K562 (cell line): Measurements from ENCODE around the gene TMEM267. TPM values are rescaled to one million over a fixed set of nuclear protein-coding genes. Genes with fewer than 3 reads are reported as not detected.

Experiments used
- HMGN3 ChIP-seq: IDR thresholded peaks from 2 replicates; pipeline ENCODE4 v1.6.1; 2011; ENCODE audit warnings: borderline replicate concordance, low read depth, mild to moderate bottlenecking, mixed read lengths, low read length; ENCODE audit not compliant: insufficient read length; ENCODE audit errors: extremely low read depth
- JUN ChIP-seq, 2 experiments: sonication (generic) in 1 of 2; formaldehyde crosslinking in 1 of 2; IDR thresholded peaks; 2 replicates each; pipeline versions ENCODE4 v1.6.1 to v1.8.0; 2012 to 2022; ENCODE audit warnings: borderline replicate concordance in 2 of 2, mild to moderate bottlenecking in 2 of 2, improper control_type of control experiment in 1 of 2, low read depth in 1 of 2, low read length in 1 of 2, missing genetic modification reagents in 1 of 2
- KDM4B ChIP-seq, 2 experiments: fragments of 450-650 bp in 1 of 2; sonication (generic) in 1 of 2; IDR thresholded peaks; 2 replicates each; pipeline ENCODE4 v1.6.1; 2016 to 2017; ENCODE audit warnings: borderline replicate concordance in 2 of 2, antibody characterized with exemption in 1 of 2, low read depth in 1 of 2, mild to moderate bottlenecking in 1 of 2
- NR4A1 ChIP-seq, 2 experiments: fragments of 250-450 bp in 1 of 2; fragments of 450-650 bp in 1 of 2; sonication (Bioruptor Pico) in 1 of 2; IDR thresholded peaks; 2 replicates each; pipeline versions ENCODE4 v1.4.0 to v1.6.1; 2016 to 2020; ENCODE audit warnings: mild to moderate bottlenecking in 2 of 2, missing compliant biosample characterization in 1 of 2, missing genetic modification characterization in 1 of 2, moderate library complexity in 1 of 2
- ZBED1 ChIP-seq: IDR thresholded peaks from 2 replicates; pipeline ENCODE4 v1.6.1; 2014
- ZFPM2 ChIP-seq: fragments of 250-450 bp; sonication (Bioruptor Pico); IDR thresholded peaks from 2 replicates; pipeline ENCODE4 v1.5.1; 2022; ENCODE audit warnings: mild to moderate bottlenecking
- ZNF57 ChIP-seq: fragments of 450-650 bp; formaldehyde crosslinking; IDR thresholded peaks from 2 replicates; pipeline ENCODE4 v1.4.0; 2020; ENCODE audit warnings: mild to moderate bottlenecking, moderate library complexity
- polyA plus RNA-seq, 8 experiments: library from polyadenylated mRNA; depleted of rRNA in 4 of 8; stranded (reverse) in 5 of 8; unstranded in 3 of 8; fragments of >200 nt; fragmentation: Nextera tagmentation in 2 of 8; fragmentation: Illumina TruSeq in 1 of 8; extraction: Ambion mirVana in 2 of 8; extraction: Trizol in 1 of 8; gene quantifications; 2 replicates each; pipeline versions ENCODE4 v1.2.1 to v1.2.3, GENCODE V29; 2011 to 2014; ENCODE audit warnings: inconsistent platforms in 1 of 8, missing spikeins in 1 of 8
- total RNA-seq, 7 experiments: library from RNA; depleted of rRNA in 6 of 7; stranded (reverse); fragments of >200 nt in 6 of 7; fragmentation: Illumina TruSeq in 2 of 7; extraction: Trizol in 2 of 7; gene quantifications; 2 replicates each; pipeline versions ENCODE4 v1.2.1 to v1.2.3, GENCODE V29; 2011 to 2021; ENCODE audit warnings: low replicate concordance in 1 of 7
- TF ChIP-seq, protein P1 (sequence below), 2 experiments: fragments of 450-650 bp; conservative IDR thresholded peaks; 2 replicates each; pipeline ENCODE4 v1.6.1; 2017; ENCODE audit warnings: mild to moderate bottlenecking in 2 of 2, moderate library complexity in 2 of 2
- TF ChIP-seq, protein P2 (sequence below): fragments of 250-450 bp; sonication (Bioruptor Pico); IDR thresholded peaks from 2 replicates; pipeline ENCODE4 v1.8.0; 2021; ENCODE audit warnings: mild to moderate bottlenecking, moderate library complexity
- TF ChIP-seq, protein P3 (sequence below): fragments of 450-650 bp; formaldehyde crosslinking; IDR thresholded peaks from 2 replicates; pipeline ENCODE4 v1.4.0; 2020; ENCODE audit warnings: mild to moderate bottlenecking, mixed read lengths
- TF ChIP-seq, protein P4 (sequence below): fragments of 250-450 bp; sonication (Bioruptor Pico); IDR thresholded peaks from 2 replicates; pipeline ENCODE4 v1.8.0; 2022; ENCODE audit warnings: moderate library complexity, mild to moderate bottlenecking, inconsistent platforms
- TF ChIP-seq, protein P5 (sequence below): fragments of 450-650 bp; IDR thresholded peaks from 2 replicates; pipeline ENCODE4 v1.6.1; 2016; ENCODE audit warnings: borderline replicate concordance
- TF ChIP-seq, protein P6 (sequence below): fragments of 250-450 bp; sonication (Bioruptor Pico); IDR thresholded peaks from 2 replicates; pipeline ENCODE4 v1.5.0; 2021; ENCODE audit warnings: mild to moderate bottlenecking, borderline replicate concordance

The TMEM267 gene
- total and polyA plus RNA-seq, 9 of the 15 experiments (the other 6 are each of a cell fraction or from before 2014, with no cell fraction given), result 8.1 to 61.1 (median 17.8) TPM

DNA sequence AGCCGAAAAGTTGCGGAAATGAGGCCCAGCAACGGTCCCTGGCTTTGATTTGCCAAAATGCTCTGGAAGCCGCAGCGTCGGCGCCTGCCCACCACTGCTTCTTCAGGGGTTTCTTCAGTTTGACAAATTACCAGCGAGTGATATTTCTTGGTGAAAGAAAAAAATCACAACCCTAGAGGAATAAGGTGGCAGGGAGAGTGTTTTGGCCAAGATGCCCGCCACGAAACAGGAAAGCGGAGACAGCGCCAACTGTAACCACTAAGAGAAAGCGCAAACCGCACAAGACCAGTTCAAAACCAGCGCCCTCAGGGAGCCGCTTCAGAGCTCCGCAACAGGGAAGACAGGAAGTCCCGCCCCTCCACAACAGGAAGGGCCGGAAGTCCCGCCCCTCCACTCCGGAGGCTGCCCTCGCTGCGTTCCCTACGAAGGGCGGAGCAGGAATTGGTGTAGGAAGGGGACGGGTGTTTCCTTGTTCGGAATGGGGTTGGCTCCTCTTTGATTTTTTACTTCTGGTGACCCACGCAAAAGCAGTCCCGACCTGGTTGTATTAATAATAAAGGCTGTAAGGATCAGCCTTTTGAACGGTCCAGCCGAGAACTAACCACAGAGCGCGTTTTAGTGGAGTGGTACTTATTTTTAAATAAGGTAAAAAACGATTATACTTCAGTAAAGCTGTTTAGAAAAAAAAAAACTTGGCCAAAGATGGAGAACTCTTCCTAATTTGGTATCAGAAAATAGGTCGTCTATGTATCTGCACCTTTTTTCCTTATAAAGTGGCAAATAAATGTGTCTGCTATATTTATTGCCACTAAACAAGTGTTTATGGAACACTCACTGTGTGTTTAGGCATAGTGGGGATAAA, 31.4 kb upstream of the TMEM267 start, which contains the start of gene C5orf34 (continued):
- TF ChIP-seq, protein P1, sequence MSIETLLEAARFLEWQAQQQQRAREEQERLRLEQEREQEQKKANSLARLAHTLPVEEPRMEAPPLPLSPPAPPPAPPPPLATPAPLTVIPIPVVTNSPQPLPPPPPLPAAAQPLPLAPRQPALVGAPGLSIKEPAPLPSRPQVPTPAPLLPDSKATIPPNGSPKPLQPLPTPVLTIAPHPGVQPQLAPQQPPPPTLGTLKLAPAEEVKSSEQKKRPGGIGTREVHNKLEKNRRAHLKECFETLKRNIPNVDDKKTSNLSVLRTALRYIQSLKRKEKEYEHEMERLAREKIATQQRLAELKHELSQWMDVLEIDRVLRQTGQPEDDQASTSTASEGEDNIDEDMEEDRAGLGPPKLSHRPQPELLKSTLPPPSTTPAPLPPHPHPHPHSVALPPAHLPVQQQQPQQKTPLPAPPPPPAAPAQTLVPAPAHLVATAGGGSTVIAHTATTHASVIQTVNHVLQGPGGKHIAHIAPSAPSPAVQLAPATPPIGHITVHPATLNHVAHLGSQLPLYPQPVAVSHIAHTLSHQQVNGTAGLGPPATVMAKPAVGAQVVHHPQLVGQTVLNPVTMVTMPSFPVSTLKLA (conservative IDR thresholded peaks at IDR 0.05), result peak in 1 of 2 experiments; percentile 81
- TF ChIP-seq NR4A1 (CRISPR knock-in tag; IDR thresholded peaks at IDR 0.05), result no peak
- no peak for TF ChIP-seq NR4A1 (tag; IDR thresholded peaks at IDR 0.05)
- peak in 1 of 2 experiments; percentile 75; a peak in 1 of 4 replicates for TF ChIP-seq KDM4B (IDR thresholded peaks at IDR 0.05; ENCODE audit: borderline replicate concordance in 2 of 2, low read depth in 1 of 2)
- TF ChIP-seq HMGN3, result no peak
- TF ChIP-seq, protein P2, sequence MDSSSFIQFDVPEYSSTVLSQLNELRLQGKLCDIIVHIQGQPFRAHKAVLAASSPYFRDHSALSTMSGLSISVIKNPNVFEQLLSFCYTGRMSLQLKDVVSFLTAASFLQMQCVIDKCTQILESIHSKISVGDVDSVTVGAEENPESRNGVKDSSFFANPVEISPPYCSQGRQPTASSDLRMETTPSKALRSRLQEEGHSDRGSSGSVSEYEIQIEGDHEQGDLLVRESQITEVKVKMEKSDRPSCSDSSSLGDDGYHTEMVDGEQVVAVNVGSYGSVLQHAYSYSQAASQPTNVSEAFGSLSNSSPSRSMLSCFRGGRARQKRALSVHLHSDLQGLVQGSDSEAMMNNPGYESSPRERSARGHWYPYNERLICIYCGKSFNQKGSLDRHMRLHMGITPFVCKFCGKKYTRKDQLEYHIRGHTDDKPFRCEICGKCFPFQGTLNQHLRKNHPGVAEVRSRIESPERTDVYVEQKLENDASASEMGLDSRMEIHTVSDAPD (CRISPR knock-in tag), result no peak
- no peak for TF ChIP-seq ZFPM2 (CRISPR knock-in tag)
- TF ChIP-seq ZNF57 (CRISPR knock-in tag), result no peak
- TF ChIP-seq ZBED1, result peak; percentile 64; the same call in 1 of the 2 replicates
- TF ChIP-seq JUN (IDR thresholded peaks at IDR 0.05; ENCODE audit: borderline replicate concordance, low read depth, low read length), result peak; percentile 27; the same call in 1 of the 2 replicates
- TF ChIP-seq JUN (CRISPR knock-in tag; IDR thresholded peaks at IDR 0.05; ENCODE audit: borderline replicate concordance), result no peak
- TF ChIP-seq, protein P3, sequence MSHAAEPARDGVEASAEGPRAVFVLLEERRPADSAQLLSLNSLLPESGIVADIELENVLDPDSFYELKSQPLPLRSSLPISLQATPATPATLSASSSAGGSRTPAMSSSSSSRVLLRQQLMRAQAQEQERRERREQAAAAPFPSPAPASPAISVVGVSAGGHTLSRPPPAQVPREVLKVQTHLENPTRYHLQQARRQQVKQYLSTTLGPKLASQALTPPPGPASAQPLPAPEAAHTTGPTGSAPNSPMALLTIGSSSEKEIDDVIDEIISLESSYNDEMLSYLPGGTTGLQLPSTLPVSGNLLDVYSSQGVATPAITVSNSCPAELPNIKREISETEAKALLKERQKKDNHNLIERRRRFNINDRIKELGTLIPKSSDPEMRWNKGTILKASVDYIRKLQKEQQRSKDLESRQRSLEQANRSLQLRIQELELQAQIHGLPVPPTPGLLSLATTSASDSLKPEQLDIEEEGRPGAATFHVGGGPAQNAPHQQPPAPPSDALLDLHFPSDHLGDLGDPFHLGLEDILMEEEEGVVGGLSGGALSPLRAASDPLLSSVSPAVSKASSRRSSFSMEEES (CRISPR knock-in tag), result no peak
- TF ChIP-seq, protein P4, sequence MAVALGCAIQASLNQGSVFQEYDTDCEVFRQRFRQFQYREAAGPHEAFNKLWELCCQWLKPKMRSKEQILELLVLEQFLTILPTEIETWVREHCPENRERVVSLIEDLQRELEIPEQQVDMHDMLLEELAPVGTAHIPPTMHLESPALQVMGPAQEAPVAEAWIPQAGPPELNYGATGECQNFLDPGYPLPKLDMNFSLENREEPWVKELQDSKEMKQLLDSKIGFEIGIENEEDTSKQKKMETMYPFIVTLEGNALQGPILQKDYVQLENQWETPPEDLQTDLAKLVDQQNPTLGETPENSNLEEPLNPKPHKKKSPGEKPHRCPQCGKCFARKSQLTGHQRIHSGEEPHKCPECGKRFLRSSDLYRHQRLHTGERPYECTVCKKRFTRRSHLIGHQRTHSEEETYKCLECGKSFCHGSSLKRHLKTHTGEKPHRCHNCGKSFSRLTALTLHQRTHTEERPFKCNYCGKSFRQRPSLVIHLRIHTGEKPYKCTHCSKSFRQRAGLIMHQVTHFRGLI (CRISPR knock-in tag), result no peak
- TF ChIP-seq, protein P5, sequence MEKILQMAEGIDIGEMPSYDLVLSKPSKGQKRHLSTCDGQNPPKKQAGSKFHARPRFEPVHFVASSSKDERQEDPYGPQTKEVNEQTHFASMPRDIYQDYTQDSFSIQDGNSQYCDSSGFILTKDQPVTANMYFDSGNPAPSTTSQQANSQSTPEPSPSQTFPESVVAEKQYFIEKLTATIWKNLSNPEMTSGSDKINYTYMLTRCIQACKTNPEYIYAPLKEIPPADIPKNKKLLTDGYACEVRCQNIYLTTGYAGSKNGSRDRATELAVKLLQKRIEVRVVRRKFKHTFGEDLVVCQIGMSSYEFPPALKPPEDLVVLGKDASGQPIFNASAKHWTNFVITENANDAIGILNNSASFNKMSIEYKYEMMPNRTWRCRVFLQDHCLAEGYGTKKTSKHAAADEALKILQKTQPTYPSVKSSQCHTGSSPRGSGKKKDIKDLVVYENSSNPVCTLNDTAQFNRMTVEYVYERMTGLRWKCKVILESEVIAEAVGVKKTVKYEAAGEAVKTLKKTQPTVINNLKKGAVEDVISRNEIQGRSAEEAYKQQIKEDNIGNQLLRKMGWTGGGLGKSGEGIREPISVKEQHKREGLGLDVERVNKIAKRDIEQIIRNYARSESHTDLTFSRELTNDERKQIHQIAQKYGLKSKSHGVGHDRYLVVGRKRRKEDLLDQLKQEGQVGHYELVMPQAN, result peak; percentile 73; the same call in 1 of the 2 replicates
- TF ChIP-seq, protein P6, sequence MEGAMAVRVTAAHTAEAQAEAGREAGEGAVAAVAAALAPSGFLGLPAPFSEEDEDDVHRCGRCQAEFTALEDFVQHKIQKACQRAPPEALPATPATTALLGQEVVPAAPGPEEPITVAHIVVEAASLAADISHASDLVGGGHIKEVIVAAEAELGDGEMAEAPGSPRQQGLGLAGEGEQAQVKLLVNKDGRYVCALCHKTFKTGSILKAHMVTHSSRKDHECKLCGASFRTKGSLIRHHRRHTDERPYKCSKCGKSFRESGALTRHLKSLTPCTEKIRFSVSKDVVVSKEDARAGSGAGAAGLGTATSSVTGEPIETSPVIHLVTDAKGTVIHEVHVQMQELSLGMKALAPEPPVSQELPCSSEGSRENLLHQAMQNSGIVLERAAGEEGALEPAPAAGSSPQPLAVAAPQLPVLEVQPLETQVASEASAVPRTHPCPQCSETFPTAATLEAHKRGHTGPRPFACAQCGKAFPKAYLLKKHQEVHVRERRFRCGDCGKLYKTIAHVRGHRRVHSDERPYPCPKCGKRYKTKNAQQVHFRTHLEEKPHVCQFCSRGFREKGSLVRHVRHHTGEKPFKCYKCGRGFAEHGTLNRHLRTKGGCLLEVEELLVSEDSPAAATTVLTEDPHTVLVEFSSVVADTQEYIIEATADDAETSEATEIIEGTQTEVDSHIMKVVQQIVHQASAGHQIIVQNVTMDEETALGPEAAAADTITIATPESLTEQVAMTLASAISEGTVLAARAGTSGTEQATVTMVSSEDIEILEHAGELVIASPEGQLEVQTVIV (CRISPR knock-in tag), result no peak
